HEK293 (cell line): ENCODE results near the gene NANOS3.

Experiments
- BCL11B ChIP-seq: fragments of 450-650 bp; formaldehyde crosslinking; IDR thresholded peaks from 2 replicates; pipeline ENCODE4 v1.5.1; 2016; ENCODE audit warnings: low read depth, missing biosample characterization, missing genetic modification characterization
- GLIS1 ChIP-seq: fragments of 450-650 bp; formaldehyde crosslinking; IDR thresholded peaks from 2 replicates; pipeline ENCODE4 v1.5.1; 2016; ENCODE audit warnings: missing biosample characterization, missing genetic modification characterization
- SCRT1 ChIP-seq: fragments of 450-650 bp; formaldehyde crosslinking; IDR thresholded peaks from 2 replicates; pipeline ENCODE4 v1.5.1; 2016; ENCODE audit warnings: missing biosample characterization, missing genetic modification characterization, borderline replicate concordance
- TRIM28 ChIP-seq: IDR thresholded peaks from 2 replicates; pipeline ENCODE4 v1.6.1; 2011; ENCODE audit warnings: low read length, control low read depth, borderline replicate concordance
- ZBTB17 ChIP-seq: fragments of 450-650 bp; formaldehyde crosslinking; IDR thresholded peaks from 2 replicates; pipeline ENCODE4 v1.5.1; 2016; ENCODE audit warnings: missing biosample characterization, missing genetic modification characterization
- ZFP37 ChIP-seq: fragments of 450-650 bp; formaldehyde crosslinking; IDR thresholded peaks from 2 replicates; pipeline ENCODE4 v1.5.1; 2016; ENCODE audit warnings: missing biosample characterization, missing genetic modification characterization
- ZNF121 ChIP-seq: fragments of 450-650 bp; formaldehyde crosslinking; IDR thresholded peaks from 2 replicates; pipeline ENCODE4 v1.5.1; 2016; ENCODE audit warnings: missing biosample characterization, missing genetic modification characterization
- ZNF214 ChIP-seq: fragments of 450-650 bp; formaldehyde crosslinking; IDR thresholded peaks from 2 replicates; pipeline ENCODE4 v1.5.1; 2017; ENCODE audit warnings: missing biosample characterization, mild to moderate bottlenecking, missing genetic modification characterization, borderline replicate concordance
- ZNF223 ChIP-seq: fragments of 450-650 bp; formaldehyde crosslinking; IDR thresholded peaks from 2 replicates; pipeline ENCODE4 v1.5.1; 2016; ENCODE audit warnings: missing biosample characterization, missing genetic modification characterization
- ZNF558 ChIP-seq: fragments of 450-650 bp; formaldehyde crosslinking; IDR thresholded peaks from 2 replicates; pipeline ENCODE4 v1.5.1; 2016; ENCODE audit warnings: missing biosample characterization, missing genetic modification characterization
- ZNF600 ChIP-seq: fragments of 450-650 bp; formaldehyde crosslinking; IDR thresholded peaks from 2 replicates; pipeline ENCODE4 v1.5.1; 2016; ENCODE audit warnings: missing biosample characterization, missing genetic modification characterization
- ZNF624 ChIP-seq: fragments of 450-650 bp; formaldehyde crosslinking; IDR thresholded peaks from 2 replicates; pipeline ENCODE4 v1.5.1; 2017; ENCODE audit warnings: missing biosample characterization, missing genetic modification characterization
- ZNF658 ChIP-seq: fragments of 450-650 bp; formaldehyde crosslinking; IDR thresholded peaks from 2 replicates; pipeline ENCODE4; 2016; ENCODE audit warnings: missing biosample characterization, missing genetic modification characterization
- ZNF830 ChIP-seq: fragments of 450-650 bp; IDR thresholded peaks from 2 replicates; pipeline ENCODE4 v1.5.0; 2018; ENCODE audit warnings: missing biosample characterization, missing genetic modification characterization, low read depth, mild to moderate bottlenecking, moderate library complexity
- ZNF843 ChIP-seq: fragments of 450-650 bp; formaldehyde crosslinking; IDR thresholded peaks from 2 replicates; pipeline ENCODE4 v1.5.1; 2016; ENCODE audit warnings: missing biosample characterization, missing genetic modification characterization
- ZSCAN16 ChIP-seq: fragments of 450-650 bp; formaldehyde crosslinking; IDR thresholded peaks from 2 replicates; pipeline ENCODE4 v1.5.1; 2016; ENCODE audit warnings: missing biosample characterization, missing genetic modification characterization
- TF ChIP-seq, protein P1 (sequence below): fragments of 450-650 bp; formaldehyde crosslinking; IDR thresholded peaks from 2 replicates; pipeline ENCODE4 v1.5.1; 2017; ENCODE audit warnings: missing biosample characterization, missing genetic modification characterization
- TF ChIP-seq, protein P2 (sequence below): fragments of 450-650 bp; formaldehyde crosslinking; IDR thresholded peaks from 2 replicates; pipeline ENCODE4 v1.5.1; 2016; ENCODE audit warnings: missing biosample characterization, missing genetic modification characterization
- TF ChIP-seq, protein P3 (sequence below): fragments of 450-650 bp; formaldehyde crosslinking; IDR thresholded peaks from 2 replicates; pipeline ENCODE4 v1.5.1; 2017; ENCODE audit warnings: missing biosample characterization, missing genetic modification characterization
- TF ChIP-seq, protein P4 (sequence below): fragments of 450-650 bp; formaldehyde crosslinking; IDR thresholded peaks from 2 replicates; pipeline ENCODE4 v1.5.1; 2016; ENCODE audit warnings: missing biosample characterization, missing genetic modification characterization
- TF ChIP-seq, protein P5 (sequence below): fragments of 450-650 bp; formaldehyde crosslinking; optimal IDR thresholded peaks from 2 replicates; pipeline ENCODE3; 2016; ENCODE audit warnings: missing biosample characterization, mild to moderate bottlenecking, missing genetic modification characterization
- TF ChIP-seq, protein P6 (sequence below): fragments of 450-650 bp; formaldehyde crosslinking; IDR thresholded peaks from 2 replicates; pipeline ENCODE4 v1.5.1; 2017; ENCODE audit warnings: missing biosample characterization, missing genetic modification characterization
- TF ChIP-seq, protein P7 (sequence below): fragments of 450-650 bp; formaldehyde crosslinking; IDR thresholded peaks from 2 replicates; pipeline ENCODE4 v1.5.1; 2016; ENCODE audit warnings: missing biosample characterization, missing genetic modification characterization

NANOS3 gene

DNA sequence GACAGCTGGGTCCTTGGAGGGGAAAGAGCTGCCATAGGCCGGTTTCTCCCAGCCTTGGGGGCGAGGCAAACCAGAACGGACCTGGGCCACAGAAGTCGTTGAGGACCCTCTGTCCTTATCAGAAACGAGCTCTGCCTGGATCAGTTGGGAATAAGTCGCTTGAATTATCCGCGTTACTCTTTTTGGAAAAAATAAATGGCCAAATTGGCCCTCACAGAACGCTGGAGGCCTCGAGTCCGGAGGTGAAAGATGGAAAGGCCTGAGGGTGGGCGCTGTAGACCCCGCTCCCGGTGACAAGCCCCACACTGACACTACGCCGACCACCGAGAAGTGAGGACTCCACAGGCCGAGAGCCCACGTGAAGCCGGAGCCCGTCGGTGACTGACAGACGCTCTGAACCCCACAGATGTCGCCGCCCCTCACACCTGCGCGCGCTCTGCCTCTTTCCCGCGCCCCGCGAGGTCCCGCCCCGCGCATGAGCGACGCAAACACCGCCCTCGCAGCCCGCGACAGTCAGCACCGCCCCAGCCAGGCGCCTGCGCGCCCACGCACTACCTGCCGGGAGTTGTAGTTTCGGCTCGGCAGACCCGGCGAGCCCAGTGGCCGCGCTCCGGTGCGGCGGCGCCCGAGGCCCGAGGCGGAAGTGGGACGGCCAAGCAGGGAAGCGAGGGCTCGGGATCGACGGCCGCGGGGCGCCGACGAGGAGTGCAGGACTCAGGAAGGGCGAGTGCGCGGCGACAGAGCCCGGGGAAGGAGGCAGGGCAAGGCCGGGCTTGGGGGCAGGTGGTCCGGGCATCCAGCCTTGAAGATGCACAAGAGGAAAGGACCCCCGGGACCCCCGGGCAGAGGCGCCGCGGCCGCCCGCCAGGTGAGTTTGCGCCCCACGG, 28.9 kb downstream of the NANOS3 start, which contains the start of the genes BRME1 and CC2D1A (continued):
- TF ChIP-seq, protein P1, sequence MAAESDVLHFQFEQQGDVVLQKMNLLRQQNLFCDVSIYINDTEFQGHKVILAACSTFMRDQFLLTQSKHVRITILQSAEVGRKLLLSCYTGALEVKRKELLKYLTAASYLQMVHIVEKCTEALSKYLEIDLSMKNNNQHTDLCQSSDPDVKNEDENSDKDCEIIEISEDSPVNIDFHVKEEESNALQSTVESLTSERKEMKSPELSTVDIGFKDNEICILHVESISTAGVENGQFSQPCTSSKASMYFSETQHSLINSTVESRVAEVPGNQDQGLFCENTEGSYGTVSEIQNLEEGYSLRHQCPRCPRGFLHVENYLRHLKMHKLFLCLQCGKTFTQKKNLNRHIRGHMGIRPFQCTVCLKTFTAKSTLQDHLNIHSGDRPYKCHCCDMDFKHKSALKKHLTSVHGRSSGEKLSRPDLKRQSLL (tag by site-specific recombination): no peak
- no peak for TF ChIP-seq ZNF558 (tag by site-specific recombination)
- TF ChIP-seq ZFP37: no peak
- no peak for TF ChIP-seq ZNF121 (tag by site-specific recombination)
- TF ChIP-seq, protein P2, sequence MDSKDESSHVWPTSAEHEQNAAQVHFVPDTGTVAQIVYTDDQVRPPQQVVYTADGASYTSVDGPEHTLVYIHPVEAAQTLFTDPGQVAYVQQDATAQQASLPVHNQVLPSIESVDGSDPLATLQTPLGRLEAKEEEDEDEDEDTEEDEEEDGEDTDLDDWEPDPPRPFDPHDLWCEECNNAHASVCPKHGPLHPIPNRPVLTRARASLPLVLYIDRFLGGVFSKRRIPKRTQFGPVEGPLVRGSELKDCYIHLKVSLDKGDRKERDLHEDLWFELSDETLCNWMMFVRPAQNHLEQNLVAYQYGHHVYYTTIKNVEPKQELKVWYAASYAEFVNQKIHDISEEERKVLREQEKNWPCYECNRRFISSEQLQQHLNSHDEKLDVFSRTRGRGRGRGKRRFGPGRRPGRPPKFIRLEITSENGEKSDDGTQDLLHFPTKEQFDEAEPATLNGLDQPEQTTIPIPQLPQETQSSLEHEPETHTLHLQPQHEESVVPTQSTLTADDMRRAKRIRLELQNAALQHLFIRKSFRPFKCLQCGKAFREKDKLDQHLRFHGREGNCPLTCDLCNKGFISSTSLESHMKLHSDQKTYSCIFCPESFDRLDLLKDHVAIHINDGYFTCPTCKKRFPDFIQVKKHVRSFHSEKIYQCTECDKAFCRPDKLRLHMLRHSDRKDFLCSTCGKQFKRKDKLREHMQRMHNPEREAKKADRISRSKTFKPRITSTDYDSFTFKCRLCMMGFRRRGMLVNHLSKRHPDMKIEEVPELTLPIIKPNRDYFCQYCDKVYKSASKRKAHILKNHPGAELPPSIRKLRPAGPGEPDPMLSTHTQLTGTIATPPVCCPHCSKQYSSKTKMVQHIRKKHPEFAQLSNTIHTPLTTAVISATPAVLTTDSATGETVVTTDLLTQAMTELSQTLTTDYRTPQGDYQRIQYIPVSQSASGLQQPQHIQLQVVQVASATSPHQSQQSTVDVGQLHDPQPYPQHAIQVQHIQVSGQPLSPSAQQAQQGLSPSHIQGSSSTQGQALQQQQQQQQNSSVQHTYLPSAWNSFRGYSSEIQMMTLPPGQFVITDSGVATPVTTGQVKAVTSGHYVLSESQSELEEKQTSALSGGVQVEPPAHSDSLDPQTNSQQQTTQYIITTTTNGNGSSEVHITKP (tag by site-specific recombination): 0 out of 2 replicates have a peak, but pooled peaks have one; percentile 31
- TF ChIP-seq SCRT1 (tag by site-specific recombination): no peak
- no peak for TF ChIP-seq GLIS1 (tag by site-specific recombination)
- TF ChIP-seq, protein P3, sequence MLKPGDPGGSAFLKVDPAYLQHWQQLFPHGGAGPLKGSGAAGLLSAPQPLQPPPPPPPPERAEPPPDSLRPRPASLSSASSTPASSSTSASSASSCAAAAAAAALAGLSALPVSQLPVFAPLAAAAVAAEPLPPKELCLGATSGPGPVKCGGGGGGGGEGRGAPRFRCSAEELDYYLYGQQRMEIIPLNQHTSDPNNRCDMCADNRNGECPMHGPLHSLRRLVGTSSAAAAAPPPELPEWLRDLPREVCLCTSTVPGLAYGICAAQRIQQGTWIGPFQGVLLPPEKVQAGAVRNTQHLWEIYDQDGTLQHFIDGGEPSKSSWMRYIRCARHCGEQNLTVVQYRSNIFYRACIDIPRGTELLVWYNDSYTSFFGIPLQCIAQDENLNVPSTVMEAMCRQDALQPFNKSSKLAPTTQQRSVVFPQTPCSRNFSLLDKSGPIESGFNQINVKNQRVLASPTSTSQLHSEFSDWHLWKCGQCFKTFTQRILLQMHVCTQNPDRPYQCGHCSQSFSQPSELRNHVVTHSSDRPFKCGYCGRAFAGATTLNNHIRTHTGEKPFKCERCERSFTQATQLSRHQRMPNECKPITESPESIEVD: no peak
- TF ChIP-seq ZNF214 (tag by site-specific recombination): no peak
- TF ChIP-seq, protein P4, sequence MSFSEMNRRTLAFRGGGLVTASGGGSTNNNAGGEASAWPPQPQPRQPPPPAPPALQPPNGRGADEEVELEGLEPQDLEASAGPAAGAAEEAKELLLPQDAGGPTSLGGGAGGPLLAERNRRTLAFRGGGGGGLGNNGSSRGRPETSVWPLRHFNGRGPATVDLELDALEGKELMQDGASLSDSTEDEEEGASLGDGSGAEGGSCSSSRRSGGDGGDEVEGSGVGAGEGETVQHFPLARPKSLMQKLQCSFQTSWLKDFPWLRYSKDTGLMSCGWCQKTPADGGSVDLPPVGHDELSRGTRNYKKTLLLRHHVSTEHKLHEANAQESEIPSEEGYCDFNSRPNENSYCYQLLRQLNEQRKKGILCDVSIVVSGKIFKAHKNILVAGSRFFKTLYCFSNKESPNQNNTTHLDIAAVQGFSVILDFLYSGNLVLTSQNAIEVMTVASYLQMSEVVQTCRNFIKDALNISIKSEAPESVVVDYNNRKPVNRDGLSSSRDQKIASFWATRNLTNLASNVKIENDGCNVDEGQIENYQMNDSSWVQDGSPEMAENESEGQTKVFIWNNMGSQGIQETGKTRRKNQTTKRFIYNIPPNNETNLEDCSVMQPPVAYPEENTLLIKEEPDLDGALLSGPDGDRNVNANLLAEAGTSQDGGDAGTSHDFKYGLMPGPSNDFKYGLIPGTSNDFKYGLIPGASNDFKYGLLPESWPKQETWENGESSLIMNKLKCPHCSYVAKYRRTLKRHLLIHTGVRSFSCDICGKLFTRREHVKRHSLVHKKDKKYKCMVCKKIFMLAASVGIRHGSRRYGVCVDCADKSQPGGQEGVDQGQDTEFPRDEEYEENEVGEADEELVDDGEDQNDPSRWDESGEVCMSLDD (tag by site-specific recombination): peak; percentile 93
- TF ChIP-seq ZNF843 (tag by site-specific recombination): peak; percentile 28; the same call in 1 of the 2 replicates
- no peak for TF ChIP-seq ZNF223
- TF ChIP-seq ZNF600 (tag by site-specific recombination): no peak; the same call in 1 of the 2 replicates
- peak; percentile 40; the same call in 1 of the 2 replicates for TF ChIP-seq BCL11B (tag by site-specific recombination)
- TF ChIP-seq, protein P5, sequence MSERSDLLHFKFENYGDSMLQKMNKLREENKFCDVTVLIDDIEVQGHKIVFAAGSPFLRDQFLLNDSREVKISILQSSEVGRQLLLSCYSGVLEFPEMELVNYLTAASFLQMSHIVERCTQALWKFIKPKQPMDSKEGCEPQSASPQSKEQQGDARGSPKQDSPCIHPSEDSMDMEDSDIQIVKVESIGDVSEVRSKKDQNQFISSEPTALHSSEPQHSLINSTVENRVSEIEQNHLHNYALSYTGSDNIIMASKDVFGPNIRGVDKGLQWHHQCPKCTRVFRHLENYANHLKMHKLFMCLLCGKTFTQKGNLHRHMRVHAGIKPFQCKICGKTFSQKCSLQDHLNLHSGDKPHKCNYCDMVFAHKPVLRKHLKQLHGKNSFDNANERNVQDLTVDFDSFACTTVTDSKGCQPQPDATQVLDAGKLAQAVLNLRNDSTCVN (tag by site-specific recombination): peak; percentile 99
- no peak for TF ChIP-seq TRIM28
- TF ChIP-seq ZBTB17 (tag by site-specific recombination): peak; percentile 93
- no peak for TF ChIP-seq ZSCAN16 (tag by site-specific recombination)
- TF ChIP-seq, protein P6, sequence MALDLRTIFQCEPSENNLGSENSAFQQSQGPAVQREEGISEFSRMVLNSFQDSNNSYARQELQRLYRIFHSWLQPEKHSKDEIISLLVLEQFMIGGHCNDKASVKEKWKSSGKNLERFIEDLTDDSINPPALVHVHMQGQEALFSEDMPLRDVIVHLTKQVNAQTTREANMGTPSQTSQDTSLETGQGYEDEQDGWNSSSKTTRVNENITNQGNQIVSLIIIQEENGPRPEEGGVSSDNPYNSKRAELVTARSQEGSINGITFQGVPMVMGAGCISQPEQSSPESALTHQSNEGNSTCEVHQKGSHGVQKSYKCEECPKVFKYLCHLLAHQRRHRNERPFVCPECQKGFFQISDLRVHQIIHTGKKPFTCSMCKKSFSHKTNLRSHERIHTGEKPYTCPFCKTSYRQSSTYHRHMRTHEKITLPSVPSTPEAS (tag by site-specific recombination): no peak
- TF ChIP-seq ZNF830 (tag by site-specific recombination): no peak
- no peak for TF ChIP-seq ZNF658 (tag by site-specific recombination)
- TF ChIP-seq, protein P7, sequence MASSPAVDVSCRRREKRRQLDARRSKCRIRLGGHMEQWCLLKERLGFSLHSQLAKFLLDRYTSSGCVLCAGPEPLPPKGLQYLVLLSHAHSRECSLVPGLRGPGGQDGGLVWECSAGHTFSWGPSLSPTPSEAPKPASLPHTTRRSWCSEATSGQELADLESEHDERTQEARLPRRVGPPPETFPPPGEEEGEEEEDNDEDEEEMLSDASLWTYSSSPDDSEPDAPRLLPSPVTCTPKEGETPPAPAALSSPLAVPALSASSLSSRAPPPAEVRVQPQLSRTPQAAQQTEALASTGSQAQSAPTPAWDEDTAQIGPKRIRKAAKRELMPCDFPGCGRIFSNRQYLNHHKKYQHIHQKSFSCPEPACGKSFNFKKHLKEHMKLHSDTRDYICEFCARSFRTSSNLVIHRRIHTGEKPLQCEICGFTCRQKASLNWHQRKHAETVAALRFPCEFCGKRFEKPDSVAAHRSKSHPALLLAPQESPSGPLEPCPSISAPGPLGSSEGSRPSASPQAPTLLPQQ: peak; percentile 81
- no peak for TF ChIP-seq ZNF624 (tag by site-specific recombination)
